NB4 (cell line): ENCODE data around the gene TLCD3B.

Experiments
- DNase-seq: peaks from one replicate; pipeline ENCODE4 v3.0.0; 2010; ENCODE audit warnings: low read depth
- H3K4me3 ChIP-seq: one replicate; pipeline ENCODE4 v1.5.1; 2011; ENCODE audit warnings: mild to moderate bottlenecking, low read depth, low read length, moderate library complexity
- MYC ChIP-seq: IDR thresholded peaks from 2 replicates; pipeline ENCODE4 v1.6.1; 2011; ENCODE audit warnings: low read depth, low read length
- POLR2A ChIP-seq: IDR thresholded peaks from 2 replicates; pipeline ENCODE4 v1.6.1; 2011; ENCODE audit warnings: mild to moderate bottlenecking; ENCODE audit not compliant: insufficient read length; ENCODE audit errors: extremely low read depth
- TF ChIP-seq, protein P1 (sequence below): IDR thresholded peaks from one replicate; pipeline ENCODE4 v1.5.1; 2012; ENCODE audit warnings: low read depth, low read length
- TF ChIP-seq, protein P2 (sequence below): IDR thresholded peaks from 2 replicates; pipeline ENCODE4 v1.6.1; 2011; ENCODE audit warnings: low read depth, low read length

TLCD3B gene, protein sequence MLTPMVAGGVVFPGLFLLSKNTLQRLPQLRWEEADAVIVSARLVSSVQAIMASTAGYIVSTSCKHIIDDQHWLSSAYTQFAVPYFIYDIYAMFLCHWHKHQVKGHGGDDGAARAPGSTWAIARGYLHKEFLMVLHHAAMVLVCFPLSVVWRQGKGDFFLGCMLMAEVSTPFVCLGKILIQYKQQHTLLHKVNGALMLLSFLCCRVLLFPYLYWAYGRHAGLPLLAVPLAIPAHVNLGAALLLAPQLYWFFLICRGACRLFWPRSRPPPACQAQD

DNA sequence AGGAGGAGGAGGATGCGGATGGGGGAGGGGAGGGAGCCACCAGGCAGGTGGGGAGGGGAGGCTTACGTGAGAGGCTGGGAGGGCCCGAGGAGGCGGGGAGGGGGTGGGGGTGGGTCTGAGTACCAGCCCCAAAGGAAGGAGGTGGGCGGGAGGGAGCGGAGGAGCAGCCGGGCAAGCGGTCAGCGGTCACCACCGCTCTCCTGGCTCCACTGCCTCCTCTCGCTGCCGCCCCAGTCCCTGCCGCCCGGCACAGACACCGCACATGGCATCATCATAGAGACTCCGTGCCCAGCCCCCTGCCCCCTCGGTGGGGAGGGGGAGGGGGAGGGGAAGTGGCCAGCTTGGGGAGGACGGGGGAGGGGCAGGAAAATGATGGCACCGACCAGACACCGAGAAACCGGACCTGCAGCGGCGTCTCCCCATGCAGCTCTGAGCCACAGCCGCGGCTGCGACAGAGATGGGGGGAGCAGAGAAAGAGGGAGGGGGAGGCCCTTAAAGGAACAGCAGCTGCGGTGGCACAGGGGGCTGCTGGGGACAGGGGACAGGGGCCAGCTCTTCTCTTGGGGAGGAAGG, at the start of gene TLCD3B:
TSS of gene TLCD3B (minus strand) at position 431 of the 573 bp plus-strand sequence. CDS start 744 bp downstream, outside the sequence.
- no peak within 1 kb of the TSS for H3K4me3 ChIP-seq
- TF ChIP-seq, protein P1, sequence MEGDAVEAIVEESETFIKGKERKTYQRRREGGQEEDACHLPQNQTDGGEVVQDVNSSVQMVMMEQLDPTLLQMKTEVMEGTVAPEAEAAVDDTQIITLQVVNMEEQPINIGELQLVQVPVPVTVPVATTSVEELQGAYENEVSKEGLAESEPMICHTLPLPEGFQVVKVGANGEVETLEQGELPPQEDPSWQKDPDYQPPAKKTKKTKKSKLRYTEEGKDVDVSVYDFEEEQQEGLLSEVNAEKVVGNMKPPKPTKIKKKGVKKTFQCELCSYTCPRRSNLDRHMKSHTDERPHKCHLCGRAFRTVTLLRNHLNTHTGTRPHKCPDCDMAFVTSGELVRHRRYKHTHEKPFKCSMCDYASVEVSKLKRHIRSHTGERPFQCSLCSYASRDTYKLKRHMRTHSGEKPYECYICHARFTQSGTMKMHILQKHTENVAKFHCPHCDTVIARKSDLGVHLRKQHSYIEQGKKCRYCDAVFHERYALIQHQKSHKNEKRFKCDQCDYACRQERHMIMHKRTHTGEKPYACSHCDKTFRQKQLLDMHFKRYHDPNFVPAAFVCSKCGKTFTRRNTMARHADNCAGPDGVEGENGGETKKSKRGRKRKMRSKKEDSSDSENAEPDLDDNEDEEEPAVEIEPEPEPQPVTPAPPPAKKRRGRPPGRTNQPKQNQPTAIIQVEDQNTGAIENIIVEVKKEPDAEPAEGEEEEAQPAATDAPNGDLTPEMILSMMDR = no peak
- TF ChIP-seq POLR2A (no peak), MYC (no peak)
- TF ChIP-seq, protein P2, sequence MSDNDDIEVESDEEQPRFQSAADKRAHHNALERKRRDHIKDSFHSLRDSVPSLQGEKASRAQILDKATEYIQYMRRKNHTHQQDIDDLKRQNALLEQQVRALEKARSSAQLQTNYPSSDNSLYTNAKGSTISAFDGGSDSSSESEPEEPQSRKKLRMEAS = no peak
- DNase-seq = no peak

DNA sequence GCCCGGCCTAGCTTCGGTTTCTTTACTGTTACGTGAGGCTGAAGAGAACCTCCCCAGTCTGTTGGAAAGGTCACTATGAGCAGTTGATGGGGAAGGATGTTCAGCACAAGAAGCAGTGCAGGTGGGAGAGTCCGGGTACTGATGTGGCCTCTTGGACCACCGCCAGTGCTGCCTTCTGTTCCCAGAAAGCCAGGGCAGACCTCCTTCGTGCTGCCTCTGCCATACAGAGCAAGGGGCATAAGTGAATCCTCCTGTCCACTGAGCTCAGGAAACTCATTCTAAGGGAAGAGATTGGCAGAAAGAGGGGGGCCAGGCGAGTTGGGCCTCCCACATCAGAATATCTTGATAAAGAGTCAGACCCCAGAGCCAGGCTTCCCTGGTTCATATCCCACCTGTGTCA, 48.4 kb upstream of the TLCD3B start:
- TF ChIP-seq MYC (no peak), POLR2A (no peak)
- TF ChIP-seq, protein P1 = no peak
- TF ChIP-seq, protein P2 = no peak
- H3K4me3 ChIP-seq = no peak overlapping the region
- no peak for DNase-seq

DNA sequence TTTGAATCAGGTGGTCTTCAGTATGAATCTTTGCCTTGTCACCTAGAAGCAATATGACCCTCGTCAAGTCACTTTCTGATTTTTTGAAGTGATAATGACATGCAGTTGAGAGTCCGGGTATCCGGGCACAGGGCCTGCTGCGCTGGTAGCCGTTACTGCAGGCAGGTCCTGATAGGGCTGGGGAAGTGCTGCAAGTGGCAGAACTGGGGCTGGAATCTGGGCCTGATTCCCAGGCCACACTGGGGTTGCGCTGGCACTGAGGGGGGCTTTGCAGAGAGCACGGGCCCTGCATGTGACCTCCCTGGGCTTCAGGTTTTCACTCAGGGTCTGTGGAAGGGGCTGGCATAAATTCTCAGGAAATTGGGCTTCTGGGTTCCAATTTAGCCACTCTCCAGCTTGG, 47.7 kb upstream of the TLCD3B start:
- H3K4me3 ChIP-seq = no peak overlapping the region
- no peak for DNase-seq
- TF ChIP-seq MYC = no peak
- TF ChIP-seq POLR2A = no peak
- TF ChIP-seq, protein P2 = no peak
- TF ChIP-seq, protein P1 = no peak

DNA sequence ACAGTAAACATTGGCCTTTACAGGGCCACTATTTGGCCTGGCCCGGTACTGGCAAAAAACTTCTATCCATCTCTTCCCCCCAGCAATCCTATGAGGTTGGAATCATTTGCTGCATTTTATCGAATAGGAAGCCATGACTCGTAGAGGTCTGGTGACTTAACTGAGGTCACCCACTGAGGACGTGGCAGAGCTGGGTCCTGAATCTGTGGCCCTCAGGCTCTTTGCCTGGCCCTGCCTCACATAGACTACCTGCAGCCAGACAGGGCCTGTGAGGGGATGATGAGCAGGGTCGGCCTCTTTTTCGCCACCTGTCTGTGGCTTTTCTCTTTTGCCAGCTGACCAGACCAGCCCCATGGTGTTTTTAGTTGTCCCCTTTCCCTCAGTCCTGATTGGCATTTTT, 46.6 kb upstream of the TLCD3B start:
- TF ChIP-seq POLR2A = no peak
- TF ChIP-seq, protein P1 = no peak
- TF ChIP-seq MYC = no peak
- TF ChIP-seq, protein P2 = no peak
- peak overlapping the region; percentile 91 for H3K4me3 ChIP-seq
- no peak for DNase-seq

DNA sequence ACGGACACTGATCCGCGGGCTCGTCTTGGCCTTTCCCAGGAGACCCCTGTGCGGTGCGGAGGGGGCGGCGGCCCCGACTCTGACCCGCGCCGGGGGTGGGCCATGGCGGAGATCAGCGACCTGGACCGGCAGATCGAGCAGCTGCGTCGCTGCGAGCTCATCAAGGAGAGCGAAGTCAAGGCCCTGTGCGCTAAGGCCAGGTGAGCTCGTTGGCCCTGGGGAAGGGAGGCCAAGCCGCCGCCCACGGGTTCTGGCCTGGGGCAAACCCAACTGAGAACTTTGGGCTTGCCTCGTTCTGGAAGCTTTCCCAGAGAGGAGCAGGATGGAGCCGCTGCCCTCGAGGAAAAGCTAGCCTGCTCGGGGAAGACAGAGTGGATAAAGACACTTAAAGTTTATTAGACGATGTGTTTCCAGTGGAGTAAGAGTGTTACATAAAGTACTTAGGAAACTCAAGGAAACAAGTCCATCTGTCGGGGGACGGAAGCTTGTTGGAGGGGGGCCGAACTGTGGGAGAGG, 45.3 kb upstream of the TLCD3B start:
- no peak for DNase-seq
- TF ChIP-seq MYC = no peak
- TF ChIP-seq POLR2A = no peak
- TF ChIP-seq, protein P1 = no peak
- TF ChIP-seq, protein P2 = no peak
- peak overlapping the region; percentile 91 for H3K4me3 ChIP-seq
